Measurements from ENCODE around the gene MRPL55.

The MRPL55 gene

GRCh38 chr1:228066891-228067654, 42.0 kb downstream of the MRPL55 start:
- DNase-seq = no peak

GRCh38 chr1:228066416-228066815, 42.7 kb downstream of the MRPL55 start:
- no peak for DNase-seq

GRCh38 chr1:228065543-228066347, 43.4 kb downstream of the MRPL55 start:
- no peak for DNase-seq

- no peak for DNase-seq
These were observed 44.2 kb downstream of the MRPL55 start for GRCh38 chr1:228064741-228065542.

- no peak for DNase-seq
These were observed 44.8 kb downstream of the MRPL55 start for GRCh38 chr1:228064296-228064695.

- no peak for DNase-seq
These were observed 45.6 kb downstream of the MRPL55 start for GRCh38 chr1:228063251-228064191.

GRCh38 chr1:228062812-228063211, 46.3 kb downstream of the MRPL55 start:
- DNase-seq = no peak

GRCh38 chr1:228062085-228062791, 46.9 kb downstream of the MRPL55 start:
- DNase-seq = peak; percentile 12

- DNase-seq = peak; percentile 12
These were observed 47.6 kb downstream of the MRPL55 start for GRCh38 chr1:228061411-228062084.

GRCh38 chr1:228060458-228061190, 48.5 kb downstream of the MRPL55 start:
- peak; percentile 38 for DNase-seq

- DNase-seq = peak; percentile 37
These were observed 49.3 kb downstream of the MRPL55 start for GRCh38 chr1:228059634-228060457.

GRCh38 chr1:228058949-228059633, 50.0 kb downstream of the MRPL55 start:
- DNase-seq = peak; percentile 15

- peak; percentile 7 for DNase-seq
These were observed 50.7 kb downstream of the MRPL55 start for GRCh38 chr1:228058172-228058948.

All from femur (tissue), 1 donor.